HG03175 (cell line): Measurements from ENCODE around the gene CLDN25.

Experiments
- ATAC-seq: cut with Tn5 transposase; IDR thresholded peaks from one replicate; pipeline ENCODE4 v1.9.1; 2021; ENCODE audit warnings: mild to moderate bottlenecking, moderate library complexity; ENCODE audit not compliant: unreplicated experiment

The CLDN25 gene

GRCh38 chr11:113806406-113806805 lies 26.8 kb downstream of the CLDN25 start:
- no peak for ATAC-seq

GRCh38 chr11:113808931-113809330 lies 29.3 kb downstream of the CLDN25 start:
- ATAC-seq, result no peak

- no peak for ATAC-seq
These were observed 34.6 kb downstream of the CLDN25 start for GRCh38 chr11:113814181-113814580.

GRCh38 chr11:113817162-113817561 lies 37.6 kb downstream of the CLDN25 start:
- ATAC-seq, result no peak

GRCh38 chr11:113817626-113818025 lies 38.0 kb downstream of the CLDN25 start:
- no peak for ATAC-seq

GRCh38 chr11:113818426-113818825 lies 38.8 kb downstream of the CLDN25 start:
- ATAC-seq, result no peak

- no peak for ATAC-seq
These were observed 47.9 kb downstream of the CLDN25 start for GRCh38 chr11:113827477-113827876.

GRCh38 chr11:113828191-113828590 lies 48.6 kb downstream of the CLDN25 start:
- ATAC-seq, result no peak

- no peak for ATAC-seq
These were observed 50.2 kb downstream of the CLDN25 start for GRCh38 chr11:113829751-113830150.
